GM23338 (cell line): ENCODE measurements around the gene GPR162. TPM values are rescaled to one million over a fixed set of nuclear protein-coding genes. Genes with fewer than 3 reads are reported as not detected.
A peak's percentile ranks its signal among the peaks of the same experiment; 100 is the strongest.
"Not testable (repeated sequence)": the region's sequence is repeated elsewhere in the genome, so short reads cannot be mapped to it uniquely, and the experiment has no call there.

Experiments
- ATAC-seq: fragments of 200-7000 bp; cut with Tn5 transposase; 3 replicates; pipeline ENCODE4 v1.9.1; 2020
- DNase-seq: peaks from one replicate; pipeline ENCODE4 v3.0.0-alpha.2; 2015; ENCODE audit warnings: low spot score
- H2AFZ ChIP-seq: fragments of 200-600 bp; sonication (generic); 2 replicates; pipeline ENCODE4 v1.8.0; 2016; ENCODE audit warnings: antibody characterized with exemption, mild to moderate bottlenecking, moderate library complexity
- H3F3A ChIP-seq: fragments of 200-600 bp; sonication (generic); replicated peaks from 2 replicates; pipeline ENCODE4 v1.8.0; 2017; ENCODE audit warnings: antibody characterized with exemption, mixed run types, low read depth
- H3K27ac ChIP-seq: fragments of 200-600 bp; sonication (generic); 2 replicates; pipeline ENCODE4 v1.6.1; 2016; ENCODE audit warnings: low read depth
- H3K27me3 ChIP-seq: fragments of 200-600 bp; sonication (generic); 2 replicates; pipeline ENCODE4 v1.8.0; 2016; ENCODE audit warnings: mild to moderate bottlenecking, mixed run types, moderate library complexity; ENCODE audit not compliant: insufficient read depth
- H3K36me3 ChIP-seq: fragments of 200-600 bp; sonication (generic); 2 replicates; pipeline ENCODE4 v1.8.0; 2016; ENCODE audit warnings: mild to moderate bottlenecking; ENCODE audit not compliant: insufficient read depth
- H3K4me1 ChIP-seq: fragments of 200-600 bp; sonication (generic); 2 replicates; pipeline ENCODE4 v1.8.0; 2016; ENCODE audit warnings: mild to moderate bottlenecking, moderate library complexity; ENCODE audit not compliant: insufficient read depth
- H3K4me2 ChIP-seq: fragments of 200-600 bp; sonication (generic); 2 replicates; pipeline ENCODE4 v1.7.1; 2017; ENCODE audit warnings: mixed run types
- H3K4me3 ChIP-seq: fragments of 200-600 bp; sonication (generic); 2 replicates; pipeline ENCODE4 v1.6.1; 2016; ENCODE audit warnings: mixed run types
- H3K79me2 ChIP-seq: fragments of 200-600 bp; sonication (generic); replicated peaks from 2 replicates; pipeline ENCODE4 v1.8.0; 2017; ENCODE audit warnings: mild to moderate bottlenecking; ENCODE audit not compliant: insufficient read depth
- H3K9me2 ChIP-seq: fragments of 200-600 bp; sonication (generic); 2 replicates; pipeline ENCODE4 v1.8.0; 2017; ENCODE audit not compliant: insufficient read depth
- H4K20me1 ChIP-seq: fragments of 200-600 bp; sonication (generic); replicated peaks from 2 replicates; pipeline ENCODE4 v1.8.0; 2017; ENCODE audit warnings: mild to moderate bottlenecking; ENCODE audit not compliant: insufficient read depth
- H3K27ac Mint-ChIP-seq: 2 replicates; pipeline ENCODE4 v1.8.0; 2020; ENCODE audit warnings: inconsistent platforms, mild to moderate bottlenecking, moderate library complexity, mixed read lengths
- H3K27me3 Mint-ChIP-seq: 3 replicates; pipeline ENCODE4 v1.8.0; 2022; ENCODE audit warnings: low read depth, mild to moderate bottlenecking, moderate library complexity, mixed read lengths, inconsistent platforms; ENCODE audit not compliant: insufficient read depth, poor library complexity
- H3K36me3 Mint-ChIP-seq: 3 replicates; pipeline ENCODE4 v1.8.0; 2021; ENCODE audit warnings: low read depth, mild to moderate bottlenecking, inconsistent platforms, moderate library complexity, mixed read lengths
- H3K4me1 Mint-ChIP-seq: 3 replicates; pipeline ENCODE4 v1.8.0; 2020; ENCODE audit warnings: mild to moderate bottlenecking, inconsistent platforms, mixed read lengths
- H3K4me3 Mint-ChIP-seq: 3 replicates; pipeline ENCODE4 v1.8.0; 2021; ENCODE audit warnings: moderate library complexity, mild to moderate bottlenecking, inconsistent platforms, mixed read lengths
- H3K9me3 Mint-ChIP-seq: 3 replicates; pipeline ENCODE4 v1.8.0; 2020; ENCODE audit warnings: moderate library complexity, mild to moderate bottlenecking, inconsistent platforms, mixed read lengths
- CTCF ChIP-seq, 2 experiments: fragments of 200-600 bp in 1 of 2; sonication (generic) in 1 of 2; conservative IDR thresholded peaks; 2 replicates each; pipeline versions ENCODE4 v1.5.1 to v1.6.1; 2016 to 2017; ENCODE audit warnings: antibody characterized with exemption in 2 of 2, low read depth in 2 of 2, mild to moderate bottlenecking in 2 of 2, moderate library complexity in 1 of 2
- NANOG ChIP-seq: IDR thresholded peaks from 2 replicates; pipeline ENCODE4 v1.6.1; 2016; ENCODE audit warnings: antibody characterized with exemption, borderline replicate concordance
- POLR2AphosphoS5 ChIP-seq: IDR thresholded peaks from 2 replicates; pipeline ENCODE4 v1.6.1; 2016; ENCODE audit warnings: antibody characterized with exemption, low read depth
- STAT1 ChIP-seq: IDR thresholded peaks from one replicate; pipeline ENCODE4 v1.6.1; 2016; ENCODE audit warnings: antibody characterized with exemption; ENCODE audit not compliant: unreplicated experiment
- ZNF331 ChIP-seq: fragments of 250-450 bp; sonication (Bioruptor Pico); IDR thresholded peaks from 2 replicates; pipeline ENCODE4 v1.5.0; 2020; ENCODE audit warnings: low read depth, mild to moderate bottlenecking, moderate library complexity
- ZNF462 ChIP-seq: fragments of 250-450 bp; sonication (Bioruptor Pico); IDR thresholded peaks from 2 replicates; pipeline ENCODE4 v1.5.0; 2020; ENCODE audit warnings: mild to moderate bottlenecking, moderate library complexity
- polyA plus RNA-seq: library from polyadenylated mRNA; unstranded; fragments of >200 nt; fragmentation: Nextera tagmentation; extraction: Ambion mirVana; gene quantifications from 2 replicates; pipeline ENCODE4 v1.2.1, GENCODE V29; 2016
- total RNA-seq: library from RNA; depleted of rRNA; stranded (reverse); fragments of >200 nt; shearing (Covaris generic); gene quantifications from 2 replicates; pipeline ENCODE4 v1.2.3, GENCODE V29; 2014

Gene GPR162
- total and polyA plus RNA-seq, 2 experiments from 2014 or later, result 4.7 to 5.0 TPM

GRCh38 chr12:6870304-6870703 is 48.7 kb downstream of the GPR162 start:
- Histone ChIP-seq H4K20me1 (peaks cover 32% of the 10 kb centered on the region), H3K36me3 (peaks cover 14% of the 10 kb centered on the region; the same call in 1 of the 2 replicates), H3K4me2 (peak overlapping the region; percentile 100; the same call in 1 of the 2 replicates), H3F3A (peaks cover 72% of the 10 kb centered on the region), H3K79me2 (peaks cover 33% of the 10 kb centered on the region), H3K4me1 (peaks cover 57% of the 10 kb centered on the region), H3K4me3 (peak overlapping the region; percentile 99; the same call in 1 of the 2 replicates), H3K27ac (0 out of 2 replicates have a peak overlapping the region, but pooled peaks have one; percentile 79)
- not testable (repeated sequence) for ATAC-seq, H2AFZ ChIP-seq, H3K9me2 ChIP-seq, DNase-seq, H3K9me3 Mint-ChIP-seq, H3K27ac Mint-ChIP-seq, H3K27me3 ChIP-seq
- Mint-ChIP-seq H3K27me3 (peaks cover 55% of the 10 kb centered on the region), H3K36me3 (peaks cover 51% of the 10 kb centered on the region), H3K4me3 (peak overlapping the region; percentile 92; the same call in 2 of the 3 replicates), H3K4me1 (peaks cover 55% of the 10 kb centered on the region)

GRCh38 chr12:6871052-6871957 is 49.7 kb downstream of the GPR162 start:
- H3K4me3 ChIP-seq, result peak overlapping the region; percentile 99
- H3K27ac ChIP-seq, result peak overlapping the region; percentile 79; the same call in 1 of the 2 replicates
- peaks cover 47% of the 10 kb centered on the region for H3K4me1 ChIP-seq
- H3F3A ChIP-seq, result peaks cover 67% of the 10 kb centered on the region
- H2AFZ ChIP-seq, result no peak overlapping the region
- TF ChIP-seq POLR2AphosphoS5, result peak; percentile 43
- TF ChIP-seq STAT1, result no peak
- no peak for TF ChIP-seq ZNF331 (CRISPR knock-in tag)
- no peak for TF ChIP-seq CTCF (conservative IDR thresholded peaks at IDR 0.05; ENCODE audit: low read depth in 2 of 2)
- TF ChIP-seq ZNF462, result no peak
- no peak for TF ChIP-seq NANOG
- Mint-ChIP-seq H3K9me3 (no peaks in the 10 kb centered on the region; the same call in 1 of the 3 replicates), H3K27me3 (peaks cover 48% of the 10 kb centered on the region), H3K27ac (no peak overlapping the region), H3K36me3 (peaks cover 48% of the 10 kb centered on the region), H3K4me1 (peaks cover 47% of the 10 kb centered on the region), H3K4me3 (peak overlapping the region; percentile 92)
- peak overlapping the region; percentile 100 for H3K4me2 ChIP-seq
- DNase-seq (peak; percentile 36), ATAC-seq (peak; percentile 3)
- peaks cover 14% of the 10 kb centered on the region; the same call in 1 of the 2 replicates for H3K36me3 ChIP-seq
- H4K20me1 ChIP-seq, result peaks cover 32% of the 10 kb centered on the region
- no peaks in the 10 kb centered on the region for H3K9me2 ChIP-seq
- no peaks in the 10 kb centered on the region for H3K27me3 ChIP-seq
- peaks cover 33% of the 10 kb centered on the region for H3K79me2 ChIP-seq
